Suppressor macrophage treated with lipopolysaccharide for 4 hours (primary cell): ENCODE measurements around the gene C10orf67.
"Not testable (repeated sequence)": the region's sequence is repeated elsewhere in the genome, so short reads cannot be mapped to it uniquely, and the experiment has no call there.

Experiments used
- DNase-seq: peaks from one replicate; pipeline ENCODE4 v3.0.0-alpha.2; 2020

C10orf67 gene

DNA sequence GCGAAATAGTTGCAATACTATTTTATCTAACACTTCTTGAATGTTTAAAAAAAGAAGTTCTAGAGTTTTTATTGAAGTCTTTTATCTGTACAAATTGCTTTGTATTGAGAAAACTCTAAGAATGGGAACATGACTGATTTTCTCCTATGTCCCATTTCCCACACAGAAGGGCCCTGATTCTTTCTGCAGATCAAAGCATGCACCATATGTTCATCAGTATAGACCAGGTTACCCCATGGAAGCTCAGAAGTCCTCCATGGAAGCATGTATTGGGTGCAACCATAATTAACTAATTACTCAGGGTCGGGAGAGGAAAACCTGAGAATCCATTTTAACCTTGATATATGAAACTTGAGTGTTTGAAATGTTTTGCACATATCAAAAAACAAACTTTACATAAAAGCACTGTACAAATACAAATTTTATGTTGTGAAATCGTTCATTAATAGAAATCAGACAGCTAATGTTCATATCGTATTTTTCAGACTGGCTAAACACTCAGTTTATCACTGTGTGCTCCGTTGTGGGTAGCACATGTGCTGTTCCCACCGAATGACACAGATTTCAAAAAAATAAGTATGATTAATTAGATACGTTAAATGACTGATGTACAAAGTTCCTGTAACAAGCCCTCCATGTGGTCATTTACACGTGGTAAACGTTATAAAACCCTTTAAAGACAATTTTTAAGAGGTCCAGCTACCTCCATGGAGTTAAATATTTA lies 81.0 kb downstream of the C10orf67 start:
- no peak for DNase-seq

DNA sequence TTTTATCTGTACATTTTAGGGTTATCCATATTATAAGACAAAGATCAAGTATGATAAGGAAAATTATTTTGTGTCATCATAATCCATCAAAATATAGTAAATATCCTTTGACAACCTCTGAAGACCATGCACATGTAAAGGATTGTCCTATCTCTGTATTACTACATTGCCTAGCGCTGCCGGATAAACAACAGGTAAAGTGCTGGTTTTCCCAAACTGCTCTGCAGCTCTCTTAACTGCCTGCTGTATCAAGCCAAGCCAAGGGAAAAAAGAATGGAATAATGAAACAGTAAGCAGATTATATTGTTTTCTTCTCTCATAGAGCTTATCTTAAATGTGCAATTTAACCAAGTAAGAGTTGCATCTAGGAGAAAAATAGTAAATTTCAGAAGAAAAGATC lies 81.7 kb downstream of the C10orf67 start:
- DNase-seq, result no peak

DNA sequence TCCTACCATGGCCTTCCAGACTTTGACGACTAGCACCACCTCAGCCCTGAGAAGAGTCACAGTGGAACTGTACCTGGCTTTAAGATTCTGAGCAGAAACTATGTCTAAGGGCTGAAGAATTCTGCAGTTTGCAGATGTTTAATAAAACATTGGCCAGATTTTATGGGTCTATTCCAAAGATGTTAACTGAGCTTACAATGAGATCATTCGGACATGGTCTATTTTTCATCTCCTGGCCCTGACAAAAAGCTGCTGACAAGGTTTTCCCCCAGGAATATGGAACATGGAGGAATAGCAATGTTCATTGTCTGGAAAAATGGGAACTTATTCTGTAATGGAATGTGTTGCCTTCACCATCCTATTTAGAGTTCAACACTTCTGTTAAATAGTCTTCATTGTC lies 86.1 kb downstream of the C10orf67 start:
- DNase-seq, result no peak

DNA sequence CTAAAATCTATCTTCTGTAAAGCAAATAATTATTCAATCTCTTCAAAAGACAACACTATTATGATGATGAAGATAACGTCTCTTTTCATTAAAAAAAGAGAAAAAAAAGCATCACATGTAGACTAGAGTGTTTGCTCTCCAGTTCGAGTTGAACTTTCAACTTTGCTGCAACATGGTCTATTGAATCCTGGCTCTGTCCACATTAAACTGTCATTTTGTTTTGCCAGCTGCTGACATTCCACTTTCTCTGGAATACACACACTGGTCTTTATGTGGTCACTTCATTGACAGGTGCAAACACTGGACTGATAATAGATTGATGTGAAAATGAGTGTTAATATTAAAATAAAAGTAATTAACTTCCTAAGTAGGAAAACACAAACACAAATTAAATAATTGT lies 90.8 kb downstream of the C10orf67 start:
- no peak for DNase-seq

DNA sequence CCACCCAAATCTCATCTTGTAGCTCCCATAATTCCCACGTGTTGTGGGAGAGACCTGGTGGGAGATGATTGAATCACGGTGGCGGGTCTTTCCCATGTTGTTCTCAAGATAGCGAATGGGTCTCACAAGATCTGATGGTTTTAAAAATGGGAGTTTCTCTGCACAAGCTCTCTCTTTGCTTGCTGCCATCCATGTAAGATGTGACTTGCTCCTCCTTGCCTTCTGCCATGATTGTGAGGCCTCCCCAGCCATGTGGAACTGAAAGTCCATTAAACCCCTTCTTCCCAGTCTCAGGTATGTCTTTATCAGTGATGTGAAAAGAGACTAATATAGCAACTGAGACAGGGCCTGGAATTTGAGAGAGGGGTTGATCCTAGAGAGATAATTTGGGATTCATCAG lies 91.7 kb downstream of the C10orf67 start:
- not testable (repeated sequence) for DNase-seq

DNA sequence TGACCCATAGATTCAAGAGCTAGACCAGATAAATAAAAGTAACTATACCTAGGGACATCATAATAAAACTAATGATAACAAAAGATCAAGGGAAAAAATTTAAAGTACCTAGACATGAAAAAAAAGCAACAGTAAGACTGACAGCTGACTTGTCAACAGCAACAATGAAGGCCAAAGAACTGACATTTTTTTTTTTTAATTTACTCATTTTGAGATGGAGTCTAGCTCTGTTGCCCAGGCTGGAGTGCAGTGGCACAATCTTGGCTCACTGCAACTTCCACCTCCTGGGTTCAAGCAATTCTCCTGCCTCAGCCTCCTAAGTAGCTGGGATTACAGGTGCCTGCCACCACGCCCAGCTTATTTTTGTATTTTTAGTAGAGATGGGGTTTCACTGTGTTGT lies 102.8 kb downstream of the C10orf67 start:
- not testable (repeated sequence) for DNase-seq

DNA sequence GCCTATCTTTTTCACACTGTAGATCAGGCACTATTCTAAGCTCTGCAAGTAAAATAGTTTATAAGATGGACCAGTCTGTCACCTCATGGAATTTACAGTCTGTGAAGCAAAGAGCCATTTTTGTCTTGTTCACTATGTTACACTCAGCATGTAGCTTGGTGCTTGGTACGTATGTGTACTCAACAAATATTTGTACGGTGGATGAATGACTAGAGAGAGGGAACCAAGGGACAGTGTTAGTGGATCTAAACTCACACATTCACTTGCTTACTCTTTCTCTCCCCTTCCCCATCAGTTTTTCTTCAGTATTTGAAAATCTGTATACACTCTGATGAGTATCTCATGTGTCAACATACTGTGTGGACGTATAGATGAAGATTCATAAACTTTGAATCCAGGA lies 106.6 kb downstream of the C10orf67 start:
- no peak for DNase-seq

DNA sequence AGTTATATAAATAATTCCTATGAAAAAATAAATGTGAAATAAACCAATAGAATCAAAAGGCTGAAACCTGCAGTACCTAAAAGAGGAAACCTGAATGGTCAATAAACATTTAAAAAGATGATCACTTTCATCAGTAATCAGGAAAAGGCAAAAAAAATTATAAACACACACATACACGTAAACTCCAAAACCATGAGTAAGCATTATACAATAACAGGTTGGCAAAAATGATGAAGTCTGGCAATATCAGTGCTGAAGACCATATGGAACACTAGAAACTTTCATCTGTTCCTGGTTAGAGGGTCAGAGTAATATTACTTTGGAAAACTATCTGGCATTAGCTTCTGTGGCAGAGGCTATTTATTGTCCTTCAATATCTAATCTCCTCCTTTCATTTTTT lies 114.0 kb downstream of the C10orf67 start:
- no peak for DNase-seq

DNA sequence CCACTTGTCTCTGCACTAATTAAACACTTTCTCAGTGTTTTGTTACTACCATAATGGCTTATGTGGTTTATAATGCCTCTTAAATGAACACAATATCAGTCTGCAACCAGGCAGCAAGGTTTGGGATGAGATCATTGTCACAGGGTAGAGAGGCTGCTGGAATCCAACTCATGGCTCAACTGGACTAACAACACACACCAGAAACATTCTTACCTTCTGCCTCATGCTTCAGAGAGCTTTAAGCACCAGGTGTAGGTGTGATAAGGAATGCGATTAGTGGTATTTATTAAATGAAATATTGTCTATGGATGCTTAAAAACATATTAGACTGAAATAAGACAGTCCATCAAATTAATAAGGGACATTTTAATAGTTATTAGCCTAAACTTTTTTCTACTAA lies 127.1 kb downstream of the C10orf67 start:
- DNase-seq, result no peak

DNA sequence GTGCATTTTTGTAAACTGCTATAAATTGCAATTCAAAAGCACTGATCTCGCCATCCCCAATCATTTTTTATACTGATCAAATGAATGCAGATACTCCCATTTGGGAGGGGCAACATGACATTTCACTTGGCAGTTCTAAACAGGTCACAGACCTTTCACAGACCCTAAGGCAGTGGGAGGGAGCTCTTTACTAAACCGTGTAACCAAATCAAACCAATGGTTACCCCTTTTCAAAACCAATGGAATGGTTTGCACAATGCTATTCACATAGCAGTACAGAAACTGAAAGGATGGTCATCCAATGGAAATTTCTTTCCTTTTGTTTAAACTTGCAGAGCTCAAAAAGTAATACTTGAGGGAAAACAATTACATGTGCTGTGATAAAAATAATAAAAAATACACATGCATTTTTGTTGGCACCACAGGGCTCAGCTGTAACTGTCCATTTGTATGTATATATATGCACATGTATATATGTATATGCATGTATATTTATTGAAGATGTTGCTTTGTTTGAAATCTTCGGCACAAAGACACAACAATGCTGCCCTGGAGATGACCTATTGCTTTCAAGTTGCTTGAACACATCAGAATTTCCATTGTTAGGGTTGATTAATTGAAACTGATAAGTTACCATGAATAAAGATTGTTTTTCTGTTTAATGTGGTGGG lies 138.5 kb downstream of the C10orf67 start:
- no peak for DNase-seq

DNA sequence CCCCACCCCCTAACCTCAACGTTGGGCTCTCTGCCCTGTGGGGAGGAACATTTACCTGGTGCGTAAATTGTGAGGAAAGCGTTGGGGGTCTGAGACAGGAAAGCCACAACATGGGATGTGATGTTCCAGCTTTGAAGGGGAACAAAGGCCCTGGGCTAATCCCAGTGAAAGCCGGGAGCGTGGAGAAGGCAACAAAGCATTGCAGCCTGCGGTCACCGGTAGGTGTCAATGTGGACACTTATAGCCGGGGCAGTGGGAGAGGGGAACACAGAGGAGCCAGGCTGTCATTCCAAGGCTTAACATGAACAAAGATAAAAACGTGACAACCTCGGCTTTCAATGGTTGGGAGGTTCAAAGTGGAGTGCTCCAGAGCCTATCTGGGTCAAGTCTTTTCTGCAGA lies 139.8 kb downstream of the C10orf67 start:
- no peak for DNase-seq

DNA sequence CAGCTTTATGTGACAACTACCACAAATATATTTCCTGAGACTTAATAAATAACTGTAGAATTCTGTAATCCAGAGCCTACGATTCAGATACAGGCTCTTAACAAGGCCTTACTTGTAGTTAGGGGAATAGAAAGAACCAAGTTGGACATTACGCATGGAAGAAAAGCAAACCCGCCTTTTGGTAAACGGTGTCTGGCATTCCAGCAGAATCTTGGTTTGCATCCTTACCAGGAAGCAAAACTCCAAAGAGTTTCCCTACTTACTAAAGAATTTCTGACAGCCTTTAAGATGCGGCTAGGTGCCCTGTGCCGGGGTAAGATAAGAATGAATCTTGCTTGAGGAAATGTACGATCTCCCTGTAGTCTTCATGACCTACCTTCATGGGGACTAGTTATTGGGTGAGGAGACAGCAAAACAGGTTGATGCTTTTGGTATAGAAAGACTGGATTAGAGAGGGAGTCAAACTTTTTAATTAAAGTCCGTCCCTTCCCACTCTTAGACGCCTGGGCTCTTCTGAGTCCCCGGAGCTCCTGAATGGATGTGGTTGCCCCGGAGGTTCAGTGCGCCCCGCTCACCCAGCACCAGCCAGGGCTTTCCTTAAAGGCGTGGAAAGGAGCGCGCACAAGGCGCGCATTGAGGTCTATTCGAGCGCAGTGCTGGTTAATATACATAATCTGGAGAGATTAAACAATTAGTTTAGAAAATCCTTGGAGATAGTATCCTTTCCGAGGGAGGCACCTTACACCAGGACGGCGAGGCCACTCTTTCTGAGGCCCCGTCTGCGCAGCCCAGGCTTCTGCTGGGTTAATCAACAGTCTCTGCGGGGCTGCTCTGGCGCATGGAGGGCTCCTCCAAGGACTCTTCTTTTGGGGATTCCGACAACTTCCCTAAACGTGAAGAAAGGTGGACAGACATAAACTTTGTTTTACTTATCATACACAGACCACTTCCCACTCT lies 140.9 kb downstream of the C10orf67 start:
- DNase-seq, result no peak

DNA sequence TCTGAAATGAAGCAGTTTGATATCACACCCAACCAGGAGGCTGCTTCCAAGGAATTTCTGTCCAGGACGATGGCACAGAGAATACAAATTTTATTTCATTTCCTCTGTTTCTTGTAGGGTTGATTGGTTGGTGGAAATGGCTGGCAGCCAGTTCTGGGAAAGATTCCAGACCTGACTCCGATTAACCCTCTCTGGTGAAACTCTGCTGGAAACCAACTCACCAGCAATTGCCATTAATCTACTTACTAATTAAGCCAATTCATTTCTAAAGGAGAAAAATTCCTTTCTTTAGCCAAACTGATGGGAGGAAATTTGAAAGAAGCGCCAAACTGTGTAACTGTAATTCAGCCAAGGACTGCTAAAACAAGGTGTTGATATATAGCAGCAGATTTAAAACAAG lies 141.8 kb downstream of the C10orf67 start:
- DNase-seq, result no peak

DNA sequence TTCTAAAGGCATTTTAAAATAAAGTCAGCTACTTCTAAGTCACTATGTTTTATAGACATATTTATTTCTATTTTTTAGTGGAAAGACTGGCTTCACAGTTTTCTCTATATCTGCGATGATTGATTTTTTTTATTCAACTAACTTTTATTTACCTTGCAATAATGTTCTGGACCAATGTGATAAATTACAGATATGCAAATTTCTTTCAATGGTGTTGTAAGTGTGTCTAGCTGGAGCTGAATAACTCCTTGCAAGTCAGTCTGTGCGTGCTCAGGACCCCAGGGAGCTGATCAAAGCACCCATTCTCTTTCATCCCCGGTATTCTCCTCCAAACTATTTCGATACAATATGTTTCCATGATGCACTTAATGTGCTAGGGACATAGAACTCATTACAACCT lies 142.8 kb downstream of the C10orf67 start:
- DNase-seq, result no peak

DNA sequence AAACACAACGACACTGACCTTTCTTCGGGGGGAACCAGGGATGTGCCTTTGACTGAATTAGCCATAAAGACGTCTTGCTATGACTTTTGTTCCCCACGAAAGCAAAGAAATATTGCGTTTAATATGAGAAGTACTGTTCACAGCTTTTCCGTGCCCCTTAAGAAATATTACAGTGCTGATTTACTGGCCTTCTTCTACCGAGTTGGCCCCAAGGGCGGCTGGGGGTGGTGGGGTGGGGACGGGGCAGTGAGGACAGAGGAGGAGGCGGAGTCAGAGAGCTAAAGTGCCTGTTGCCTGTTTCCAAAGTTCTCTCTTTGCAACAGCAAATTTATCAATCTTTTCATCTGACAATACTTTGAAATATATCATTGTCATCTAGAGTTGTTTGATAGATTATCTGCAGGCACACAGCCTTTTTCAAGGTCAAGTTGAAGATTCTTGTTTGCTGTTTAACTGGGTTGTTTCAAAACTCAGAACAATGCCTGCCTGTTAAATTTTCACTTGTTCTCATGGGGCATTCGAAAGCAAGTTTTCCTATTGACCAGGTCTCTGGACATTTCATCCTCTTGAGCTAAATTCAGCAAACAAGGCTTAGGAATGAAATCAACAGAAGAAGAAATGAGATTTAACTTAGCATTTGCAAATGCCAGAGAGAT lies 143.5 kb downstream of the C10orf67 start:
- DNase-seq, result no peak

DNA sequence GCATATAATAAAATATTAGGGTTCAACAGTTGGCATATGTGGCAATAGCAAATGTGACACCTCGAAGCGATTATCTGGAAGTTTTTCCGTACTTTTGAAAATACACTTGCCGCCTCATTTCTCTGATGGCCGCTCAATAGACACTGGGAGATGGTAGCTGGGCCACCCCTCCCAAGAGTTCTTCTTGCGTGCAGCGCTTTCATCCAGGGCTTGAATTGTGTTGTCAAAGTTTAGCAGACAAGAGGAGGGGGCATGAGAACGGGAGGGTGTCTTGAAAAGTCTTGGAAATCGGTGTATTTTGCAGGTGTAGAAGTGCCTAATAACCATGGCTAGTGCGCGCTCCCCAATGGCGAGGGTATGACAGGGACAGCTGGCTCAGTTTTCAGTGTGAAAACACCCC lies 144.0 kb downstream of the C10orf67 start:
- DNase-seq, result no peak

DNA sequence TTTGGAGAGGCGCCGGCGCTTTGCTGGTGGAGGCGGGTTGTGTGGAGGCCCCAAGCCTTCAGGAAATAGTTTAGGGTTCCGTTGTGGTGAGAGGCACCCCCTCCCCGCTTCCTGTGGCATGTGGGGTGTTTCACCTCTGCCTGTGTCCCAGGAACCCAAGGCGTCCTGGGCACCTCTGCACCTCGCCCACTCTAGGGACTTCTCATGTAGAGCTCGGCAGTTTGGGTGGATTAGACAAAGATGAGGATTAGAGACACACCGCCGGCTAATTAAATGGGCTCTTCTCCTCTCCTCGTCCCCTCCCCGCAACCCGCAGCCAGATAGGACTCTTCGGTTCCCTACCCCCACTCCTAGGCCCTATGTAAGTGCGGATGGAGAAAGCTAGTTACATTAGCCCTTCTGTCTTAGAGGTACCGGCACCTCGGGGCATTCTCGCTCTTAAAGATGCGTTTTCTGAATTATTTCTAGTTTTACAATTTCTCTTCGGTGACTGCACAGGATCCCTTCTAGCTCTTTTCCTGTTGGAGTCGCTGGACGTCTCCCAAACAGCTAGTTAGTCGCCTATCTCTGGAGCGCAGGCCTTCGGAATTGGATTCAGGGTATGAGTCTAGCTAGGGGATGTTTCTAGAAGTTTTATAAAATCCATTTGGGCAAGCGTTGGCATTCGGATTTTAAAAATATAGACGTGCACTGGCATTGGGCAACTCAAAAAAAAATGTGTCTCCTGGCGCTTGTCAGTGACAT lies 144.7 kb downstream of the C10orf67 start:
- no peak for DNase-seq

DNA sequence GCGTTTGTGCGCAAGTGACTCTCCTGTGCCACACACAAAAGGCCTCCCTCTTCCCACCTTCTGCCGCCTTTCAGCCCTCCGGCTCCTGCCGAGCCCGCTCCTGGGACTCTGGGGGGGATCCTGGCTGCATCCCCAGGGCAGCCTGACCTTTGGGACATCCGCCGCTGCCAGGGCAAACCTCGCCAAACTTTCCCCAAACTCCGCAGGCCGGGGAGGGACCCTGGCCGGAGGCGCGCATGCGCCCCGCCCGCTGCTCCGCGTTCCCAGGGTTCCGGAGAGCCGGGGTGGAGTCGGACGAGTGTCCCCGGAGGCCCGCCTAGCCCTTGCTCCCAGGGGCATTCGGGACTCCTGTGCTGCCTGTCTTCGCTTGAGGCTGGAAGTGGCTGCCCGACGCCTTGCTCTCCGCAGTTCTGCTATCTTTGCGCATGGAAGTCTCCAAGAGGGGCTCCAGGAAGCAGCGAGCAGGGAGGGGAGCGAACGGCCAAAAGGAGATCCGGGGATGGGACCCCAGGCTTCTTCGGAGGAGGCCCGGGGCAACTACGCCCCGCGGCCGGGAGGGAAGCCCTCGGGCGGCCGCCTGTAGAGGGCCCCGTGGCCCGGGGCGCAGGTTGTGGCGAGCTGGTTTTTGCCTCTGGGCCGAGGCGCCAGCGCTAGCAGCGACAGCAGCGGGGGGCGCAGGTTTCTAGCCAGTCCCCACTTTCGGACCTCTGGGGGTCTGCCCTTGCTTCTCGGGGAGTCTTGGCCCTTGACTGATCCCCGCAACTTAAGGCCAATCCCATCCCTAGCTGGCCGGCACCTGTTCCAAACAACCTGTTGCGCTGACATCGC lies 145.4 kb downstream of the C10orf67 start:
- no peak for DNase-seq

DNA sequence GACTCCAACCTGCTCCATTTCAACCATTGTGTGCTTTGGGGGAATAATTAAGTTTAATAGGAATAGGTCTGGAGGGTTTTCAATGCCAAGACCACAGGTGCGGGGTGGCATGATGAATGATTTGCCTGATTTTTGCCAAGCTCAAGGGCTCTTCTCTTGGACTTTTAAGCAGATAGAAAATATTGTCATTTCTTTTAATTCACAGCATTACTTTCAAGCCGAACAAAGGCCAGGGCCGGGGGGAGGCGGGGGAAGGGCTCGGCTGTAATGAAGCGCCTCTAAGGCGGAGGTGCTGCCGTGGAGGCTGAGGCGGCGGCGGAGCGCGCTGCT lies 146.0 kb downstream of the C10orf67 start:
- DNase-seq, result no peak

DNA sequence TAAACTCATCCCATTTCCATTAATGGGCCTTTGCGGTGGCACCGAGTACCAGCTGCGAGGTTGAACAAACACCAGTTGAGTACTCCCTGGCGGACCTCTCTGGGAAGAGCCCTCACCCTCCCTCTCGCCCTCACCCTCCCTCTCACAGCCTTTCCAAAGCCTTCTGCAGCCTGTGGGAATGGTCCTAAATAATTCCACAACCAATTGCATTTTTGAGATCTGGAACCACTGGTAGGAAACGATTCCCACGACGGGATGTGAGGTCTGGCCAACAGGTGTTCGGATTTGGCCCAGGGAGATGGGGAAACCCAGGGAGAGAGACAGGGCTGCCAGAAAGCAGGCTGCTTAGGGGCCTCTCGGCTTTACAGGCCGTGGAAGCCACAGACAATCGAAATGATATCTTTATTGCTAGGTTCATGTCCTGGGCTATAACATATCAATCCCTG lies 147.2 kb downstream of the C10orf67 start:
- no peak for DNase-seq

DNA sequence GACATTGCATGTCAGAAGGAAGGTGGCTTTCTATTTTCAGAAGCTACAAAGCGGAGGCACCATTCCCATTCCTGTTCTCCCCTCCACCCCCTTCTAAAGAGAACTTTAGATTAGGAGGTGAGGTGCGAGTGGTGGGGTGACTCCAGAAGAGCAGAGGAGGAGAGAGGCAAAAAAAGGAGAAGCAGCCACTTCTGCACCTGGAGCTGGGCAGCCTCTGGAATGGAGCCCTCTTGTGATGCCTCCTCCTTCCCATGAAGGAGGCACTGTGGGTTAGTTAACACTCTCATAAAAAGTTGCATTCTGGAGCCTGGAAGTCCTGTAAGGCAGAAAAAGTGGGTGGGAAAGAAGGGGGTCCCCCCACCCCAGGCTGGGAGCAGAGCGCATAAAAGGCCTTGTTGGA lies 147.7 kb downstream of the C10orf67 start:
- DNase-seq, result no peak
